ENCODE measurements around the gene NMT1.

Gene NMT1

DNA sequence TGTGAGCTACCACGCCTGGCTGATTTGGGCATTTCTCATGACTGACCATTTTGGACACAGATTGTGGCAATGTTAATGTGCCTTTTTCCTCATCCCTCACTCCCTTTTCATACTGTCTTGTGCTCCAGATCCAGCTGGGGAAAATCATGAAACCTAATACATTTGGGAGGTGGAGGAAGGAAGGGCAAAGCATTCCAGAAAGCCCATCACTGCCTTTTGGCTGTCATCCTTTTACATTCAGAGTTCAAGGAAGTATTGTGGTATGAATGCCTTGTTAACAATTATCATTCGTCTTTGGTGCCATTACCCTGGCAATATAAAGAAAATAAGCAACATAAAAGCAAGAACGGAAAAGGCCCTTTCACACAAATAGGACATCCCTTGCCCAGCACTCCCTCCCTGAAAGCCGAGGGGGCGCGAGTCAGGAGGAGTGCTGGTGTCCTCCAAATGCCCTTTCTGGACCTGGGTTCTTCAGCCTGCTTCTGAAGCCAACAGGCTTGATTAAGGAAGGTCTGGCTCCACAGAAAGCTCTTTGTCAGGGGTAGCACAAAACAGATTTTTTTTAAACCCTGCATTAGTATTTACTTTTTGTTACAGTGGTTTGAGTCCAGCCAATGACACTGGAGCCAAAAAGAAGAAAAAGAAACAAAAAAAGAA is 20.1 kb downstream of the NMT1 start:
- H3K4me1 Mint-ChIP-seq (ENCODE audit: low read depth) = peaks cover 9% of the 10 kb centered on the region
- DNase-seq (ENCODE audit: low spot score) = no peak
- H3K9me3 Mint-ChIP-seq = no peaks in the 10 kb centered on the region
- no peak overlapping the region for H3K4me3 Mint-ChIP-seq
- H3K27me3 Mint-ChIP-seq (ENCODE audit: low read depth) = no peaks in the 10 kb centered on the region
- H3K27ac Mint-ChIP-seq = no peak overlapping the region
- peaks cover 35% of the 10 kb centered on the region for H3K36me3 Mint-ChIP-seq (ENCODE audit: low read depth)

GRCh38 chr17:45086391-45086790 is 25.3 kb downstream of the NMT1 start:
- DNase-seq (ENCODE audit: low spot score) = no peak
- H3K4me1 Mint-ChIP-seq (ENCODE audit: low read depth) = no peaks in the 10 kb centered on the region
- H3K9me3 Mint-ChIP-seq = no peaks in the 10 kb centered on the region
- no peaks in the 10 kb centered on the region for H3K27me3 Mint-ChIP-seq (ENCODE audit: low read depth)
- H3K27ac Mint-ChIP-seq = no peak overlapping the region
- H3K4me3 Mint-ChIP-seq = no peak overlapping the region
- H3K36me3 Mint-ChIP-seq (ENCODE audit: low read depth) = peaks cover 47% of the 10 kb centered on the region

DNA sequence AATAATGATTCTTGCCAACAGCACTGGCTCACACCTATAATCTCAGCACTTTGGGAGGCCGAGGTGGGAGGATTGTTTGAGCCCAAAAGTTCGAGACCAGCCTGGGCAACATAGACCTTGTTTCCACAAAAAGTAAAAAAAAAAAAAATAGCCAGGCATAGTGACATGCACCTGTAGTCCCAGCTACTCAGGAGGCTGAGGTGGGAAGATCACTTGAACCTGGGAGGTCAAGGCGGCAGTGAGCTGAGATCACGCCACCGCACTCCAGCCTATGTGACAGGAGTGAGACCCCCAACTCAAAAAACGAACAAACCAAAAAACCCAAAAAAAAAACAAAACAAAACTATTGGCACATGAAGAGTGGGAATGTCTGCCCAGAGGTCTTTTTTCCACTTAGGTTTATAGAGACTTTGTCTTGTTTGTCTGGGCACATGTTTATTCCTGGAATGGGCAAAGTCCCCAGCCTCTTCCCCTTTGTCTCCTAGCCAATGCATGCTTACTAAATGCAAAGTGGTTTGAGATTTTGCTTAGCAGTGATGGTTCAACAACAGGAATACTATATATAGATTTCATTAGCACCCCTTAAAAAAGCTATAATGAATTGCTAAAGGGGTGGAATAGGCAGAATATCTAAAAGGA is 25.9 kb downstream of the NMT1 start:
- Mint-ChIP-seq H3K27ac (no peak overlapping the region), H3K4me1 (ENCODE audit: low read depth) (no peaks in the 10 kb centered on the region), H3K27me3 (ENCODE audit: low read depth) (no peaks in the 10 kb centered on the region), H3K4me3 (no peak overlapping the region), H3K9me3 (no peaks in the 10 kb centered on the region), H3K36me3 (ENCODE audit: low read depth) (peaks cover 45% of the 10 kb centered on the region)
- DNase-seq (ENCODE audit: low spot score) = no peak

DNA sequence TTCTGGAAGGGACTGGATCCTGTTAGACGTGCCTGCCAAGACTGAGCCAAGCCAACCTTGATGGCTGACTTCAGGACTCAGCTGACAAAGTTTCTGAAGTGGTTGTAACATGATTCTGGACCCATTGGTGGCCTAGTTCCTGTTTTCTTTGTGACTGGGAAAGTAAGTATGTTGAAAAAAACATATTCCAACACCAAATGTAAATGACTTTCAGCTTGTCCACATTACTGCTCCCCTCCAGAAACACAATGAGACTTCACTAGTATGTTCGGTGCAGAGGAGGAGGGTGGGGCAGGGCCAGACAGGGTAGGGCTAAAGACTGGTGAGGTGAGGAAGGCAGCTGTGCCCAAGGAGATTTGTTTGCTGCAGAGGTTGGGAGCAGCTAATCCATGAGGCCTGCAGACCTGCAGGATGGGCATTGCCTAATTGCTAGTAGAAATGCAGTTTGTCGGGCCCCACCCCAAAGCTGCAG is 26.4 kb downstream of the NMT1 start:
- Mint-ChIP-seq H3K27ac (no peak overlapping the region), H3K9me3 (no peaks in the 10 kb centered on the region)

GRCh38 chr17:45087978-45088377 is 26.9 kb downstream of the NMT1 start:
- no peak for DNase-seq (ENCODE audit: low spot score)
- Mint-ChIP-seq H3K4me1 (ENCODE audit: low read depth) (no peaks in the 10 kb centered on the region), H3K27ac (no peak overlapping the region), H3K27me3 (ENCODE audit: low read depth) (no peaks in the 10 kb centered on the region), H3K36me3 (ENCODE audit: low read depth) (peaks cover 48% of the 10 kb centered on the region), H3K9me3 (no peaks in the 10 kb centered on the region), H3K4me3 (no peak overlapping the region)

More for the DNA sequence above, 26.4 kb downstream of the NMT1 start:
- no peaks in the 10 kb centered on the region for H3K4me1 Mint-ChIP-seq (ENCODE audit: low read depth)
- H3K4me3 Mint-ChIP-seq = no peak overlapping the region
- DNase-seq (ENCODE audit: low spot score) = no peak
- peaks cover 45% of the 10 kb centered on the region for H3K36me3 Mint-ChIP-seq (ENCODE audit: low read depth)
- H3K27me3 Mint-ChIP-seq (ENCODE audit: low read depth) = no peaks in the 10 kb centered on the region

- H3K4me3 Mint-ChIP-seq = no peak overlapping the region
- no peak for DNase-seq (ENCODE audit: low spot score)
- H3K9me3 Mint-ChIP-seq = no peaks in the 10 kb centered on the region
- no peak overlapping the region for H3K27ac Mint-ChIP-seq
- H3K36me3 Mint-ChIP-seq (ENCODE audit: low read depth) = peaks cover 53% of the 10 kb centered on the region
- no peaks in the 10 kb centered on the region for H3K4me1 Mint-ChIP-seq (ENCODE audit: low read depth)
- no peaks in the 10 kb centered on the region for H3K27me3 Mint-ChIP-seq (ENCODE audit: low read depth)
Observed at GRCh38 chr17:45088741-45089140, 27.6 kb downstream of the NMT1 start.

GRCh38 chr17:45090711-45091110 is 29.6 kb downstream of the NMT1 start:
- Mint-ChIP-seq H3K4me1 (ENCODE audit: low read depth) (no peaks in the 10 kb centered on the region), H3K27me3 (ENCODE audit: low read depth) (no peaks in the 10 kb centered on the region), H3K27ac (no peak overlapping the region), H3K9me3 (no peaks in the 10 kb centered on the region), H3K4me3 (no peak overlapping the region), H3K36me3 (ENCODE audit: low read depth) (peaks cover 57% of the 10 kb centered on the region)
- no peak for DNase-seq (ENCODE audit: low spot score)

DNA sequence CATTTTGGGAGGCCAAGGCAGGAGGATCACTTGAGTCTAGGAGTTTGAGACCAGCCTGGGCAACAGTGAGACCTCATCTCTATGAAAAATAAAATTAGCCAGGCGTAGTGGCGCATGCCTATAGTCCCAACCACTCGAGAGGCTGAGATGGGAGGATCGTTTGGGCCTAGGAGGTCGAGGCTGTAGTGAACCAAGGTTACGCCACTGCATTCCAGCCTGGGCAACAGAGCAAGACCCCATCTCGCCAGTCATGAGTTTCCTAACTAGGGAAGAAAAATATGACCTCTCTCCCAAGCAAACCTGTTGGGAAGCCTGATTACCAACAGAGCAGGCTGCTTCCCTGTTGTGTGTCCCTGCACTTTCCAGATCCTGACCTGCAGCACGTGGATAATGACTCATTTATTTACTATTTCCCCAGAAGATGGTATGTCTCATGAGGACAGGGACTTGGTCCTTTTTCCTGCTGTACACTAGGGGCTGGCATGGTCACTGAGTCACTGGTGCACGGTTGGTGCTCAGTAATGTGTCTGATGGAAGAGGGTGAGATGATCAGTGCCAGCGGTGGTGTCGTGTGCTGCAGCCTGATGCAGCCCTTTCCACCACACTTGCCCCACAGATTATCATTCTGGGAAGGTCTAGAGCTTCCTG is 30.8 kb downstream of the NMT1 start:
- no peaks in the 10 kb centered on the region for H3K4me1 Mint-ChIP-seq (ENCODE audit: low read depth)
- H3K27me3 Mint-ChIP-seq (ENCODE audit: low read depth) = no peaks in the 10 kb centered on the region
- peaks cover 60% of the 10 kb centered on the region for H3K36me3 Mint-ChIP-seq (ENCODE audit: low read depth)
- no peaks in the 10 kb centered on the region for H3K9me3 Mint-ChIP-seq
- no peak for DNase-seq (ENCODE audit: low spot score)
- no peak overlapping the region for H3K4me3 Mint-ChIP-seq
- no peak overlapping the region for H3K27ac Mint-ChIP-seq

- H3K36me3 Mint-ChIP-seq (ENCODE audit: low read depth) = peaks cover 60% of the 10 kb centered on the region
Observed at GRCh38 chr17:45092911-45093430, 31.9 kb downstream of the NMT1 start.

GRCh38 chr17:45093444-45094110 is 32.5 kb downstream of the NMT1 start:
- peaks cover 61% of the 10 kb centered on the region for H3K36me3 Mint-ChIP-seq (ENCODE audit: low read depth)
- H3K27ac Mint-ChIP-seq = no peak overlapping the region
- no peak overlapping the region for H3K4me3 Mint-ChIP-seq
- no peaks in the 10 kb centered on the region for H3K4me1 Mint-ChIP-seq (ENCODE audit: low read depth)
- H3K27me3 Mint-ChIP-seq (ENCODE audit: low read depth) = no peaks in the 10 kb centered on the region
- H3K9me3 Mint-ChIP-seq = no peaks in the 10 kb centered on the region
- DNase-seq (ENCODE audit: low spot score) = no peak

More at GRCh38 chr17:45092911-45093430, 31.9 kb downstream of the NMT1 start:
- no peak for DNase-seq (ENCODE audit: low spot score)
- Mint-ChIP-seq H3K9me3 (no peaks in the 10 kb centered on the region), H3K27me3 (ENCODE audit: low read depth) (no peaks in the 10 kb centered on the region), H3K4me3 (no peak overlapping the region), H3K4me1 (ENCODE audit: low read depth) (no peaks in the 10 kb centered on the region), H3K27ac (no peak overlapping the region)

- DNase-seq (ENCODE audit: low spot score) = no peak
- Mint-ChIP-seq H3K4me3 (no peak overlapping the region), H3K27ac (no peak overlapping the region)
Observed at GRCh38 chr17:45096141-45096540, 35.0 kb downstream of the NMT1 start.

GRCh38 chr17:45096926-45097325 is 35.8 kb downstream of the NMT1 start:
- H3K4me3 Mint-ChIP-seq = no peak overlapping the region
- H3K36me3 Mint-ChIP-seq (ENCODE audit: low read depth) = peaks cover 56% of the 10 kb centered on the region
- no peaks in the 10 kb centered on the region for H3K9me3 Mint-ChIP-seq
- no peaks in the 10 kb centered on the region for H3K4me1 Mint-ChIP-seq (ENCODE audit: low read depth)
- no peak for DNase-seq (ENCODE audit: low spot score)
- H3K27ac Mint-ChIP-seq = no peak overlapping the region
- no peaks in the 10 kb centered on the region for H3K27me3 Mint-ChIP-seq (ENCODE audit: low read depth)

More at GRCh38 chr17:45096141-45096540, 35.0 kb downstream of the NMT1 start:
- H3K9me3 Mint-ChIP-seq = no peaks in the 10 kb centered on the region
- no peaks in the 10 kb centered on the region for H3K27me3 Mint-ChIP-seq (ENCODE audit: low read depth)
- peaks cover 58% of the 10 kb centered on the region for H3K36me3 Mint-ChIP-seq (ENCODE audit: low read depth)
- no peaks in the 10 kb centered on the region for H3K4me1 Mint-ChIP-seq (ENCODE audit: low read depth)

DNA sequence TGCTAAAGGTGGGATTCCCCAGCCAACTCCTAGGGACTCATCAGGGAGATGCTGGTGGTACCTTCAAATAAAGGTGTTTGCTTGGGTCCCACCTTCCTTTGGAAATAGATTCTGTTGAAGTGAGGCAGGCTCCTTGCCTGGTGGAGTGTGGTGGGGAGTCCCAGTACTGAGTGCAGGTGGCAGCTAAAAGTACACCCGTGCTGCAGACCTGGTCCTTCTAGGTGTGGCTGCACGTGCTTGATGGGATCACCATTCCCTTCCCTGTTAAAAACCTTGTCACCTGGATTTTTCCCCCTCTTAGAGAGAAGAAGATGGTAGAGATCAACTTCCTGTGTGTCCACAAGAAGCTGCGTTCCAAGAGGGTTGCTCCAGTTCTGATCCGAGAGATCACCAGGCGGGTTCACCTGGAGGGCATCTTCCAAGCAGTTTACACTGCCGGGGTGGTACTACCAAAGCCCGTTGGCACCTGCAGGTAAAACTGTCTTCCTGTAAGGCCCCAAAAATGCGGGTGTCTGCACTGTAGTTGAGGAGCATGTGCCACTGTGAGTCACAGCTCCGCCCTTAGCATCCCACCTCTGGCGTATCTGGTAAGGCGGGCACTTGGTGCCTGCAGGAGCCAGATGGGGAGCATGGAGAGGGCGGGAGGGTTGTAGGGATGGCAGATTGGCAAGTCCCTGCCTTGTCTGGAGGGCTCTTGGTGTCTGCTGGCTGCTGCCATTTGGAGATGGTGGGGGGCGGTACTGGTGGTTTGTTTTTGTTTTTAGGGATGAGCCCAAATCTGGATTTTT is 37.2 kb downstream of the NMT1 start:
- Mint-ChIP-seq H3K27ac (no peak overlapping the region), H3K36me3 (ENCODE audit: low read depth) (peaks cover 58% of the 10 kb centered on the region), H3K9me3 (no peaks in the 10 kb centered on the region), H3K4me3 (no peak overlapping the region), H3K27me3 (ENCODE audit: low read depth) (no peaks in the 10 kb centered on the region), H3K4me1 (ENCODE audit: low read depth) (no peaks in the 10 kb centered on the region)
- DNase-seq (ENCODE audit: low spot score) = no peak
